ENCODE results near the gene RBAK.
"Not testable (repeated sequence)": the region's sequence is repeated elsewhere in the genome, so short reads cannot be mapped to it uniquely, and the experiment has no call there.

Gene RBAK

DNA sequence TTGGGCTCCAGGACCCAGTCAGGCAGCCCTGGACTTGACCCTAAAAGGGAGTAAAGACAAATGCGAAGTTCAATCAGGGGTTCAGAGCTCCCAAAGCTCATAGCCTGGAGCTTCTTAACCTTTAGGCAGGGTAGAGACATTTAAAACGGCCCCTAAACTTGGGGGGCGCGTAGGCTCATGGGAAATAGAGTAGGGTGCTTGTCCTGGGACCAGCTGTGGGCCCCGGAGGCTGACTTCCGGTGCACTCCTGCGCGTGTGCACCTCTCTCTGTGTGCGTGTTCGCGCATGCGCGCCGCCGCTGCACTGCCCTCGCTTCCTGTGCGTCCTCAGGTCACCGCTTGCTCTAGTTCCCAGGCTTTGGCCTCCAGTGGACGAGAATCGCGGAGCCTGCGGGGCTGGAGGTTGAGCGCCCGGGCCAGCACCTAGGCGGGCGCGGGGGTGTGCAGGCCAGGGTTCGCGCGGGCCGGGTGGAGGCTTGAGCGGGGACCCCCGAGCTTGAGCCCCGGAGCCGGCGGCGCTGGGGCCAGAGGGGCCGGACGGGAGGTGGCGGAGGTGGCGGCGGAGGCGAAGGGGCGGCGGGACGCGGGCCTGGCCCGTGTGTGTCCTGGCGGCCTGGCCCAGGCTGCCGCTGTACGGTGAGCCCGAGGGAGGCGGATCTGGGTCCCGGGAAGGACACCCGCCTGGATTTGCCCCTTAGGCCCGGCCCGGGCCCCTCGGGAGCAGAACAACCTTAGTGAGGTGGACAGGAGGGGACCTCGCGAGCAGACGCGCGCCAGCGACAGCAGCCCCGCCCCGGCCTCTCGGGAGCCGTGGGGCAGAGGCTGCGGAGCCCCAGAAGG is at the start of gene RBAK:
Gene RBAK (plus strand): TSS at position 303 of the 839 bp plus-strand sequence. CDS start 2,217 bp downstream, outside the sequence.
- peak; percentile 93 for DNase-seq

DNA sequence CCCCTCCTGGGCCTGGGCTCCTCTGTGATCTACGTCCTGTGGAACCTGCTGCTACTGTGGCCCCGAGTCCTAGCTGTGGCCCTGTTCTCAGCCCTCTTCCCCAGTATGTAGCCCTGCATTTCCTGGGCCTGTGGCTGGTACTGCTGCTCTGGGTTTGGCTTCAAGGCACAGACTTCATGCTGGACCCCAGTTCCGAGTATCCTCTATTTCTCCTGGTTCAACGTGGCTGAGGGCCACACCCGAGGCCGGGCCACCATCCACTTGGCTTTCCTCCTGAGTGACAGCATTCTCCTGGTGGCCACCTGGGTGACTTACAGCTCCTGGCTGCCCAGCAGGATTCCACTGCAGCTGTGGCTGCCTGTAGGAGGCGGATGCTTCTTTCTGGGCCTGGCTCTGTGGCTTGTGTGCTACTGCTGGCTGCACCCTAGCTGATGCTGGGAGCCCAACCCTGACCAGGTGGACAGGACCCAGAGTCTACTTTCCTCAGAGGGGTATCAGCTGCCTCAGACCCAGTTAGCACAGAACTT is 48.9 kb upstream of the RBAK start:
- DNase-seq: no peak

DNA sequence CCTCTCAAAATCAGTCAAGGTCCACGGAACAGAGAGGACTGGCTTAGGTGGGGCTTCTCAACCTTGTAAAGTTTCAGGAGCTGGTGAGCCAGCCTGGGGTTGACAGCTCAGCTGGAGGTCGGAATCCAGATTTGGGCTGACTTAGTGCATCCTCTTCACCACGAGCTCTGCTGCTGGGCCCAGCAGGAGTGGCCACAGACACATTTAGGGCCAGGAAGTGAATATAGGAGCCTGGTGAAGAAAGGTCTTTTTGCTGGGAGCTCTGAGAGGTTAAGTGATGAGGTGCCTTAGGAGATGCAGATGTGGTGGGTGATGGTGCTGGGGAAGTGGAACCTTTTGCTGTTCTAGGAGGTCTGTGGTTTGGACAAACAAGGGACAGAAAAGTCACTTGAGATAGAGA is 47.4 kb upstream of the RBAK start:
- DNase-seq: no peak

DNA sequence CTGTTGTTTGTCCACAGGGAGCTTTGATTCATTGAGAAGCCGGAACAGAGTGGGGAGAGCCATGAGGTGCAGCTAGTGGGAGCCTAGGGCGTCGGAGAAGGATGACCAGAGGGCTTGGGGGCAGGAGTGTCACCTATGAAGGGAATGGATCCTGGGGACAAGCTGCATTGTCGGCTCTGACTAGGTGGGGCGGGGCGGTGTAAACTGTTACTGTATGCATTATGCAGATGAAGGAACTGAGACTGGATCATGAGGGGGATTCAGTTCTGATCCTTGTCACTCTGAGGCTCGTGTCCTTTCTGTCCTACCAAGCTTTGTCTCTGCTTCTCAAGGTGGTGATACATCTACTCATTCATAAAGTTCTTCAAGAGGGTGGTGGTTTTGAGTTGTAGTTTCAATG is 46.8 kb upstream of the RBAK start:
- no peak for DNase-seq

DNA sequence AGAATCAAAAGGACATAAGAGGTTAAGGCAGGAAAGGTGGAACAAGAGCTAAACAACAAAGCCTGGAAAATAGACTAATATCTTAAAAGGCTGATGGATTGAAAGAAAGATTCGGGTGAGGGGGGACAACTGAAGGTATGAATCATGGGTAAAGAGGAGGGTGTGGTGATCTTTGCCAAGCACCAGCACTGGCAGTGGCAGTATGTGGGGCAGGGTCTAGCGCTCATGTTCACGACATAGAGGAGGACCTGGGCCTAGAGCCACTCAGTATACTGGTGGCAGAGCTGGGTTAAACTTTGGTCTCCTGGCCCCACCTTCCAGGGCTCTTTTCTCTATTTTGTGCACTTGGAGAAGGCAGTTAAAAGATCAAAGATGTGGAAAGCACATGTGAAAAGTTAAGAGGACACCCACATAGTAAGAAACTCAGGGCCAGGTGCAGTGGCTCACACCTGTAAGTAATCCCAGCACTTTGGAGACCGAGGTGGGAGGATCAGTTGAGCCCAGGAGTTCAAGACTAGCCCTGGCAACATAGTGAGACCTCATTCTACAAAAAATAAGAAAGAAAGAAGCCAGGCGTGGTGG is 46.2 kb upstream of the RBAK start:
- no peak for DNase-seq

DNA sequence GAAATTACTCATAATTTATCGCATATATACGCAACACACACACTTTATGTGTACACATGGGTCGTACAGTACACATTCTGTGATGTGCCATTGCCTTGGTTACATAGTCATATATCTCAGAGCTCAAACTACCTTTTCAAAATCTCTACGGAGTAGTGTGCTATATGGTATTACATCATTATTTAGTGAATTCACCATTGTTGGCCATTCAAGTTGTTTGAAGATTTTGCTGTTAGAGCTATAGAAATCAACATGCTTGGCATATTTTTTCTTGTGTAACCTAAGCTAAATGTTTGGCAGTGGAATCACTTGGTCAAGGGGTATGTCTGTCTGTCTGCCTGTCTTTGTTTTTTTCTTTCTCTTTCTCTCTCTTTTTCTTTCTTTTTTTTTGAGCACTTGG is 44.7 kb upstream of the RBAK start:
- DNase-seq: no peak

DNA sequence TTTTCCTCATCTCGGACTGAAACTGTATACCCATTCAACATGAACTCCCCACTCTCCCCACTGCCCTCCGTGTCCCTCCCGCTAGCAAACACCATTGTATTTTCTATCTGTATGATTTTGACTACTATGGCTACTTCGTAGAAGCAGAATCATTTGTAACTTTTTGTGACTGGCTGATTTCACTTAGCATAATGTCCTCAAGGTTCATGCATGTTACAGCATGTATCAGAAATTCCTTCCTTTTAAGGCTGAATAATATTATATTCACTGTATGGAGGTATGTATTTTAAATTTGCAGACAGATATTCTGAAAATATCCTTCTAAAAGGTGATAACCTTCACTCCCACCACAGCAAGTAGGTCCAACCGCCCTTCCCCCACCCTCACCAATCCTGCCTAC is 43.7 kb upstream of the RBAK start:
- no peak for DNase-seq

DNA sequence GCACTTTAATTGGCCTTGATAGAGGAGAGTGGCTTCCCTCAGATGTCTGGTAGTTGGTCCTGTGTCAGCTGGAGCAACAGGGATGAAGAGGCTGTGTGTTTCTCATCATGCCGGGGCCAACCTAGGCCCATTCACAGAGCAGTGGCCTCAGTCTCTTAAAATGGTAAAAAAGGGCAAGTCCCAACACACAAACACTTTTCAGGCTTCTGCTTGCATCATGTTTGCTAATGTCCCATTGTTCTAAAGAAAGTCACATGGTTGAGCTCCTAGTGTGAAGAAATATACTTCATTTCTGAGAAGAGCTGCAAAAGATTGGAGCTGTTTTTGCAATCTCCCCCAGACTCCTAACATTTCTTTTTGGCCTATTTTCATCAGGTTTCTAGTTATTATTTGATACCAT is 40.6 kb upstream of the RBAK start:
- DNase-seq: no peak

DNA sequence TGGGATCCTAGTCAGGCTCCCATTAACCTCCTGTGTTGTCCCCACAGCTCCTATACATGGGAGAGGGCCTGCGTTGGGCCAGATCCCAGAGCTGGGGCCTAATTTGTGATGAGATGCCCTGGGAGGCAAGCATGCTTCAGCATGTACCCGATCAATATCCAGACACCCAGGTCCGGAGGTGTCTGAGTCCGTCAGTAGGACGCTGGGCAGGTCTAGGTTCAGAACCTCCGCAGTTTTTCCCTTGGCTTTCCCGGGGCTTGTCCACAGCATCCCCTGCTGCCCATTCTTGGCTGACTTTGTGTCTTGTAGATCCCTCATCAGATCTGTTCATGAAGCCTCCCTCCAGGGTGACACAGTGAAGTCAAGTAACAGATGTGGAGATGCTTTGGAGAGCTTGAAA is 32.7 kb upstream of the RBAK start:
- DNase-seq: no peak

DNA sequence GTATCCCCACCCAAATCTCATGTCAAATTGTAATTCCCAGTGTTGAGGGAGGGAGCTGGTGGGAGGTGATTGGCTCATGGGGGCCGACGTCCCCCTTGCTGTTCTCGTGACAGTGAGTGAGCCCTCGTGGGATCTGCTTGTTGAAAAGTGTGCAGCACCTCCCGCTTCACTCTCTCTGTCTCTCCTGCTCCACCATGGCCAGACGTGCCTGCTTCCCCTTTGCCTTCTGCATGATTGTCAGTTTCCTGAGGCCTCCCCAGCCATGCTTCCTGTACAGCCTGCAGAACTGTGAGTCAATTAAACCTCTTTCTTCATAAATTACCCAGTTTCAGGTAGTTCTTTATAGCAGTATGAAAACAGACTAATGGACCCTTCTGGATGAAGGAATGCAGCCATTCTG is 29.7 kb upstream of the RBAK start:
- not testable (repeated sequence) for DNase-seq

DNA sequence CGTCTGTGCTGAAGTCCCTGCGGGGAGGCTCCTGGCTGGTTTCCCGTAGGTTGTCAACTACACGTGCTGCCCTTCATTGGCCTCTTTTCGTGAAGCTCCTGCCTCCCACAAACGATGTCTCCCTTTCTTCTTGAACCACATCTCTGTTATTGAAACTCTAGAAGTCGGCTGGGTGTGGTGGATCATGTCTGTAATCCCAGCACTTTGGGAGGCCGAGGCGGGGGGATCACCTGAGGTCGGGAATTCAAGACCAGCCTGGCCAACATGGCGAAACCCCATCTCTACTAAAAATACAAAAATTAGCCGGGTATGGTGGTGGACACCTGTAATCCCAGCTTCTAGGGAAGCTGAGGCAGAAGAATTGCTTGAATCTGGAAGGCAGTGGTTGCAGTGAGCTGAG is 28.0 kb upstream of the RBAK start:
- not testable (repeated sequence) for DNase-seq

DNA sequence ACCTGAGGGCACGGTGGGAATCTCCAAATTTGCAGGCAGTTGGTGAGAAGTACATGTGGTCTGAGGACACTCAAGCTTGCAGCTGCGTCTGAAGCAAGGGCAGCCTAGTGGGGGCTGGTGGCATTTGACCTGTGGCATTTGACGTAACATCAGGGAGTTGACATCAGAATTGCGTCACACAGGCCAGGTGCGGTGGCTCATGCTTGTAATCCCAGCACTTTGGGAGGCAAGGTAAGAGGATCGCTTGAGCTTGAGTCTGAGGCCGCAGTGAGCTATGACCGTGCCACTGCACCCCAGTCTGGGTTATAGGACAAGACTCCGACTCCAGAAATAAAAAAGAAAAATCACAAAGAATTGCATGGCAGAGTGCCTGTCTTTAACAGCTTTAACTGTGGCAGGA is 25.6 kb upstream of the RBAK start:
- DNase-seq: no peak

DNA sequence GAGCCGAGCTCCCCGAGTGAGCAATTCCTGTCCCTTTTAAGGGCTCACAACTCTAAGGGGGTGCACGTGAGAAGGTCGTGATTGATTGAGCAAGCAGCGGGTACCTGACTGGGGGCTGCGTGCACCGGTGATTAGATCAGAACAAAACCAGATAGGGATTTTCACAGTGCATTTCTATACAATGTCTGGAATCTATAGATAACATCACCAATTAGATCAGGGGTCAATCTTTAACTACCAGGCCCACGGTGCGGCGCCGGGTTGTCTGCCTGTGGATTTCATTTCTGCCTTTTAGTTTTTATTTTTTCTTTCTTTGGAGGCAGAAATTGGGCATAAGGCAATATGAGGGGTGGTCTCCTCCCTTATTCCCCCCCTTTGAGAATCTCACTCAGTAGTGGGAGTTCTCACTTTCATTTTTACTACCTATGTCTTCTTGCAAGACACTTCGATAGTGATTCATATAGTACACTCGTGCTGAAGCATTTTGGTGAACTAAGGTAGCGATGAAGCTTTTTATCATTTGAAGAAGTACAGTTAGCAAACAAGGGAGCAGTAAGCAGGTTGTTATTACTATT is 24.6 kb upstream of the RBAK start:
- not testable (repeated sequence) for DNase-seq

DNA sequence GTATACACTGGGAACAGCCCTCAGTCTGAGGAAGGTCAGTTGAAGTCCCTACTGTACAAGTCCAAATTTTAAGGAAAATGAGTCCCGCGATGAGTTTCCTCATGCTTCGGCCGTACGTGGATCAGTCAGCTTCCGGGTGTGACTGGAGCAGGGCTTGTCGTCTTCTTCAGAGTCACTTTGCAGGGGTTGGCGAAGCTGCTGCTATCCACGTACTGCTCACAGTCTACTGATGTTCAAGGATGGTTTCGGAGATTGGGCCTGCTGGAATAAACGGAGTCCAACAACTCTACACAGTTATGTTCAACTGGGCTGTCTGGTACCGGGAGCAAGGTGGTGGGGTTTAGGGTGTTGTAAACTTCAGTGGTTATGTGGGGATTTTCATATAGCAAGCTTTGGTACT is 22.0 kb upstream of the RBAK start:
- DNase-seq: not testable (repeated sequence)

DNA sequence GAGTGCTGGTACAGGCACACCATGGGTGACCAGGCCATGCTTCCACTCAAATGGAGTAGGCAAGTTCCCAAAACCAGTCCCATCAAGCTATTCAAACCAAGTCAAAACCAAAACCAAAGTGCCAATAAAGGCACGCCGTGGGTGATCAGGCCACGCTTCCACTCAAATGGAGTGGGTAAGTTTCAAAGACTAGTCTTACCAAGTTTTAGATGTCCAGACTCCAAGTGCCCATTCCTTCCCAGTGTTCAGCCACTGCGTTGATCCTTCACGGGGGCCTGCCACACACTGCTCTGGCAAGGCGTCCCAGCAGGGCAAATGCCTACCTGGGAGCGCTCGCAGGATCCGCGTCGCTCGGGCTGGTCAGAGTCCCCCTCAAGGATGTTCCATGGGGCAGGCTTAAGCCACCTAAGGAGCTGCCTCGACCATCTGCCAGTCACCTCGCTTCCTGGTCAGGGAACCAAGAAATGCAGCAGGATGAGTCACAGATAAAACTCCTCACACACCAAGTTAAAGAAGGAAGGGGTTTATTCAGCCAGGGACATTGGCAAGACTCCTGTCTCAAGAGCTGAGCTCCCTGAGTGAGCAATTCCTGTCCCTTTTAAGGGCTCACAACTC is 17.8 kb upstream of the RBAK start:
- not testable (repeated sequence) for DNase-seq

DNA sequence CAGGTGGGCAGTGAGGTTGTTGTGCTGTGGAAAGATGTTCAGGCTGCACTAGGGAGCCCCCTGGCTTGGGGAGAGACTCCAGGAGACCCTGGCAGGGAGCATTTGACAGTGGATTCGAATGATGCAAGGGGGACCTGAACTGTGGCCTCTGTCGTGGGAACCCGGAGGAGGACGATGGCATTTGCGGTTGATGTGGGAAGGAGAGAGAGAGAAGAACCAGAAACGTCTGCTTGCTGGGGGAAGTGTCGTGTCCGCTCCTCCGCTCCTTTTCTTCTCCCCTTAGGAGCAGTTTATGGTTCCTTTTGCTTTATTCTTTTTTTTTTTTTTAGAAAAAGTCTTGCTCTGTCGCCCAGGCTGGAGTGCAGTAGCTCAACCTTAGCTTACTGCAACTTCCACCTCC is 12.5 kb upstream of the RBAK start:
- not testable (repeated sequence) for DNase-seq

DNA sequence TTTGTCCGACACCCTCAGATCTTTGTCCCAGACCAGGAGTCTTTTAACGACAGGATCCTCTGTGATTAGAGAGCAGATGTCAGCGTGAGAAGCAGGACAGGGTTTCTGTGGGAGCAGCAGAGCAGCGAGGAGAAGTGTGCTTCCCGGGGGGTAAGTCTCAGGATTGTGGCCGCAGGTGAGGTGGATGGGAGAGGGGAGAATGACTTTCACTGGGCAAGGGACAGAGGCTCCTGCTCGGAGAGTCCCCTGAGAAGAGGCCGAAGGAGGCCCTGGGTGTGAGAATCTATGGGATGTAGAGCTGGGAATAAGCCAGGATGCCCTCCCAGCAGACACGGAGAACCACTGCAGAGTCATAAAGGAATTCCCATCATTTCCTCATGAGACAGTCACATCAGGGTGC is 10.4 kb upstream of the RBAK start:
- DNase-seq: no peak

DNA sequence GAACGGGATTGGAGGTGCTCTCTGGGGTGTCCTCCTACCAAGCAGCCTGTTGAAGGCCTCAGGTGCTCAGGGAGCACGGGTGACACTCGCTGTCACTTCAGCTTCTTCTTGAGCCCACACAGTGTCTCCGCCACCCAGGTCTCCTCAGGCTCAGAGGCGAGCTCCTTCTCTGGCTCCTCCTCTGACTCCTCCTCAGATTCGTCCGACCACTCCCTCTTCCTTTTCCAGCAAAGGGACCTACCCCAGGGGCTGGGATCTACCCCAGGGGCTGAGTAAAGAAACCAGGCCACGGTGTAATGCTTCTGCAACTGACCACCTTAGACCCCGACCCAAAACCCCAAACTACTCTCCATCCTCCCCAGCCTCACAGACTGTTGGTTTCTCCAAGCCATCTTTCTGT is 9.2 kb upstream of the RBAK start:
- no peak for DNase-seq

DNA sequence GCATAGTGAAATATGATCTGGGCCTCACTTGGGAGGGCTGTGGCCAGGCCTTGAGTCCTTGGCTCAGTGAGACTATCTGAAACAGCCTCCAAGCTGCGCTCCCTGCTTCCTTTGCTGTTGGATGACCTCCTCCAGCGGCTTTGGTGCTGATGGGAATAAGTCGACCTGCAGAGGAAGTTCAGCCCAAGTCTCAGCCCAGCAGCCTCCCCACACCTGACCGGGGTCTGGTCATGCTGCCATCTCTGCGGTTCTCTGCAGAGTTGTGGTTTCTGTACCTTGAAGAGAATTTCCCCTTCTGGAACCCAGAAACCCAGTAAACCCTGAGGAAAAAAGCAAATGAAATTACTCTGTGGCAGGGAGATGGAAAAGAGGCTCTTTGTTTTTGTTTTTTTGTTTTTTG is 4.6 kb upstream of the RBAK start:
- DNase-seq: no peak

DNA sequence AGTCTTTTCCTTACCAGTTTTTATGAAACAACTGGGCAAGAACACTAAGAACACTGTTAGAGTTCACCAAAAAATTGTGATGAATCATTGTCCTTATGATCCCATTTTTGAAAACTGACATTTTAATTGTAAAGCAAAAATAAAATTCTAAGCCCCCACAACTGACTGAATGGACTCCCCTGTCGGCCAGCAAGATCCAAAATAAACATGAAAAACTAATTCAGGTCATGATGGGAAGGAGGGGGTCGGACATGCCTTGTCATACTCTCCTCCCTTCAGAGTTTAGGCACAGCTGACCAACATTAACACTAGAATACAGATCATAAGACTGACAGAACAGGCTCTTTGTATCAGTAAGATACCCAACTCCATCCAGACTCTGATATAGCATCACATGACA is 2.0 kb upstream of the RBAK start:
- DNase-seq: no peak

DNA sequence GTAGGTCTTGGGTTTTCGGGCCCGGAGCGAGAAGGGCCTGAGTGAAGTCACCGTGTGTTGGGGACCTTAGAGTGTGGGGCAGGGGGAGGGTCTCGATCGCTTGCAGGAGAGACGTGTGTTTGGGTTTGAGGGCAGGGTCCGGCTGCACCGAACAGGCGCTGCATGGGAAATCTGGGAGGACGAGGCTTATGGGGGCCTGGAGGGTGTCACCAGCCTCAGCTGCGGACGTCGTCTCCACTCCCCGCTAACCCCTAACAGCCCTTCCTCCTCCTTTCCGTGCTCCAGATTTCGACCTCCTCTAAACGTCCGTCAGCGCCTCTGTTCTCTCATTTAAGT is 705 bp downstream of the RBAK start:
- not testable (repeated sequence) for DNase-seq

DNA sequence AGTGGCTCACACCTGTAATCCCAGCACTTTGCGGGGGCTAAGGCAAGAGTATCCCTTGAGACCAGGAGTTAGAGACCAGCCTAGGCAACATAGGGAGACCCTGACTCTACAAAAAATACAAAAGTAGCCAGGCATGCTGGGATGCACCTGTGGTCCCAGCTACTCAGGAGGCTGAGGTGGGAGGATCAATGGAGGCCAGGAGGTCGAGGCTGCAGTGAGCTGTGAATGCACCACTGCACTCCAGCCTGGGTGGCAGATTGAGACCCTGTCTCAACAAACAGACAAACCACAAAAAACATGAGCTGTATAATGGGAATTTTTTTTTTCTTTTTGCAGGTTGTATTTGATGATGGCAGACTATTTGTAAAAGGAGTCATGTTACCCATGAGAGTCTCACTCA is 1.5 kb downstream of the RBAK start:
- DNase-seq: not testable (repeated sequence)

DNA sequence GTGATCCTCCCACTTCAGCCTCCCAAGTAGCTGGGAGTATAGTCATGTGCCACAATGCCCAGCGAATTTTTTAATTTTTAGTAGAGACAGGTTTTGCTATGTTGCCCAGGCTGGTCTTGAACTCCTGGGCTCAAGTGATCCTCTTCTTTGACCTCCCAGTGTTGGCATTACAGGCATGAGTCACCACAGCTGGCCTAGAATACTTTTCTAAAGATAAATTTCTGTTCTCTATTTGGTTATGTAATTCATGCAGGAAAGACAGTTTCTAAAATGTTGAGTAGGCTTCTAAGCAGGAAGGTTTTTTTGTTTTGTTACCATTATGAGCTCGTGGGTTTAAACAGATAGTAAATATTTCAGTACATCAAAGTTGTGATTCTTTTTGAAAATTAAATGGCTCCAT is 5.0 kb downstream of the RBAK start:
- DNase-seq: no peak

DNA sequence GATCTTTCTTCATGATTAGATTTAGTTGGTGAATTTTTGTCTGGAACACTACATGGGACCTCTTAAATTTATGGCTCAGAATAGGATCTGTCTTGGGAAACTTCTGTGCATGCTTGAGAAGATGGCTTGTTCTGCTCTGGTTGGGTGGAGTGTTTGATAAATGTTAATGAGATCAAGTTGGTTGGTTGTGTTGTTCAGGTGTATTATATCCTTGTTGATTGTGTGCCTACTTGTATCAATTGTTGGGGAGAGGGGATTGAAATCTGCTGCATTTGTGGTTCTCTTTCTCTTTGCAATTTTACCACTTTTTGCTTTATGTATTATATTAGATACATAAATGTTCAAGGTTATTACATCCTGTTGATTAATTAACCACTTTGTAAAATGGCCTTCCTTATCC is 6.1 kb downstream of the RBAK start:
- DNase-seq: not testable (repeated sequence)
